NB4 (cell line): ENCODE results near the gene MAPK6.

Source experiments
- CTCF ChIP-seq: IDR thresholded peaks from one replicate; pipeline ENCODE4 v1.5.1; 2012; ENCODE audit warnings: low read depth, low read length
- POLR2A ChIP-seq: IDR thresholded peaks from 2 replicates; pipeline ENCODE4 v1.6.1; 2011; ENCODE audit warnings: mild to moderate bottlenecking; ENCODE audit not compliant: insufficient read length; ENCODE audit errors: extremely low read depth

- TF ChIP-seq CTCF (no peak), POLR2A (no peak)
Observed at GRCh38 chr15:52093539-52094510, 74.8 kb downstream of the MAPK6 start.
